ENCODE data around the gene PDZRN3.

Gene PDZRN3

DNA sequence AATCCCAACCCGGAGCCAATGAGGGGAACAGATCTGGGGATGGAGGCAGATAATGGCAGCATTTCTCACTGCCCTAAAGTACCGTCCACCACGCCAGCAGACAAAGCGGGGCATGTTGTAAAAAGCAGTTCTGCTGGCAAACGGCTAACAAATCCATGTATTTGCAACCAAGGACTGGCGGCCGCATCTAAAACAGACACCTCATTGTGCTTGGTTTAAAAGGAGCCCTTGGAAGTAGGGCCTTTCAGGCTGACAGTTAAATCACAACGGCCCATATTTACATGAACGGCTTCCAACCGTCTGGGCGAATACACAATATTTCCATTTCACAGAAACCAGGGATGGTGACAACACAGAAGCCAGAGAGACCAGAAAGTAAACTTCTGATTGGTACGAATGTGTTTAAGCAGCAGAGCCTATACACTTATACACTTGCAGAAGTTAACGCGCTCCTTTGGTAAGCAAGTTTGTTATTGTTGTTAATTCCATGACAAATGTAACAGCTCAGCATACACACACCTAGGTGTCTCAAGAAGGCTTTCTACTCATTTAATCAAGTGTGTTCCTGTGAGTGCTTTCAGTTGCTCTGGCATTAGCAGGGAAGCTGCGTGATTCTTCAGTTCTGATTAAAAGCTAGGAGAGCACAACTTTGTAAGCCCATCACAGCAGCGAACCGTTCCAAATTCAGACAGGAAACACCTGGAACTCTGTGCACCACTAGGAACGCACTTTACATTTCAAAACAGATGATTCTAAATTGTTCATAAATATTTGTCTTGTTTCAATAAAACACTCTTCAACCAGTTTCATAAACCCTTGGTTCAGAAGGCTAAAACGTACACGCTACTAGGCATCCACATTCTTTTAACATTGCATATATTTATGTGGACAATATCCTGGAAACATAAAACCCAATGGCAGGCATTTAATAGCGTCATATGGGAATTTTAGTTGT, 112.9 kb downstream of the PDZRN3 start:
- DNase-seq, result no peak

DNA sequence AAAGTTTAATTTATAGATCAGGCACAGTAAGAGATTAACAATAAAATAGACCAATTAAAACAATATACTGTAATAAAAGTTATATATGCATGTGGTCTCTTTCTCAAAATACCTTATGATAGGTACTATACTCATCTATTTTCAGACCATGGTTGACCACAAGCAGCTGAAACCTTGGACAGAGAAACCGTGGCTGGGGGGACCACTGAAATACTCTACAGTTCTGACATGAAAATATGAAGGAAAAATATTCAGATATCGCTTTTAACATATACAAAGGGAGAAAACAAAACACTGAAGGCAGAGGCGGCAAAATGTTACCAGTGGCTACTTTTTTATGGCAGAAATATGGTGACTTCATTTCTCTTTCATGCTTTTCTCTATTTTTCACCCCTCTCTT, 114.0 kb downstream of the PDZRN3 start:
- no peak for DNase-seq

DNA sequence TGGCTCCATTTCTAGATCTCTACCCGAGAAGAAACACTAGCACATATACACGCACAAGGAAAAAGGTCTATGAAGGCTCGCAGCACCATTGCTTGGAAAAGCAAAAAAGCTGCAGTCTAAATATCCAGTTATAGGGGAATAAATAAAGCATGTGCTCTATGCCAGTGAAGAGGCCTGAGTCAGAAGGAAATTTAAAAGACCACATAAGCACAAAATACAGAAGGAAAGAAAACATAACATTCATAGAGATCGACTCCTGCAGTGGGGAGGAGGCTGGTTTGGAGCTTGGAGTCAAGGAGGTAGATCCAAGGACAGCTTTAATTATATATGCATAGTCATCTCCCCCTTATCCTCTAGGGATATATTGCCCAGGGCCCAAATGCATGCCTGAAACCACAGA, 114.4 kb downstream of the PDZRN3 start:
- no peak for DNase-seq

DNA sequence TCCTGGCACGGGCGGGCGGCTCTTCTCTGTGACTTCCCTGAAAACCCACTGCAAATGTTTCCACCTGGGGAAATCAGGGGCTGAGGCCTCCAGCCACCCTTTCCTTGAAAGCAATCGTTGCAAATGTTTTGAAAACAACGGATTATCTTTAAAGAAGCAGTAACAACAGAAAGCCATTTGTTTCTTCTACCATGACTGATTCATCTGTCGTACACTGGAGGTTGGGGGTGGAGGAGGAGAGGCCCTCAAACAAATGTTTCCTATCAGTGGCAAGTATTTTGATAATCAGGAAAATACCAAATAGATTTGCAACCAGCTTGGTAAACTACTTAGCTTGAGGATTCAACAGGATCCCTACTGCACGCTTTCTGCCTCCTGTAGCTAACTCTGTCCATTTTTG, 114.9 kb downstream of the PDZRN3 start:
- DNase-seq, result no peak

DNA sequence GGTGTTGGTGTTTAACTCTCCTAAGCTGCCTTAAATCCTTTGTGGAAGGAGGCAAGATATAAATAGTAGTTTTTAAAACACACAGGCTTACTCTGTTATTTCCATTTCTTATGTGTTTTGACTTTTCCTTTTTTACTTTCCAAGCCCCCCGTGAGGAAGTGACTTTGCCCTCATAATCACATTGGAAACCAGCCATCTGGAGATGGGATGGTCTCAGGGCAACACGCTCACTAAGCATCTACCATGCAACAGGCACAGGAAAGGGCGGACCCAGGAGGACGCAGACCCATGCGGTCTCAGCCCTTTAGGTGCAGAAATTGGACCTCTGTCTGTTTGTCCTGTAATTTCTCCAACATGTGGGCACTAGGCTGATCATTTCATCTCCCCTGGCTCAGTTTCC, 115.7 kb downstream of the PDZRN3 start:
- no peak for DNase-seq

DNA sequence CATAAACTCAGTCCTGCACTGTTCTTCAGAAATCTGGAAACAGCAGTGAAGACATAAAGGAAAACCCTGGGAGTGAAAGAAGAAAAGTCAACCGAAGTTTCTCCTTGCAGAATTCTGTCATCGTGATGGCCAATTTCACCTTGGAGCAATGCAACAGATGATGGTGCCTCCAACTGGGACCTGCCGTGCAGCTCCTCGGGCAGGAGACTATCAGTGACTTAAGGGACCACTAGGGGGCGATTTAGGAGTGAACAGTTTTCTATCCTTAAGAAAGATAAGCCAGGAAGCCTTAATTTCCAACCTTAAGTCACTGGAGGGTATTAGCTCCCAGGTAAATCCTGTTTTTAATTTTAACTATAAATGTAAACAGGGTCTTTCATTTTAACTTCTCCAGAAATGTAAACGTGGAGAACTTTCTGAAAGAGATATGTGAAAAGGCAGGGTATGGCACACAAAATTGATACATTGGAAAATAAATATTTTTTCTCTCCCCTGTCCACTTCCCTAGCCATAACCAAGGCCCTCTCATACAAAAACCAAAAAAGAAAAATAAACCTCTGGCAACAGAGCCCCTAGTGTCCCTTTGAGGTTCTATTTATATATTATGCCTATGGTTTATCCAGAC, 116.3 kb downstream of the PDZRN3 start:
- DNase-seq, result peak; percentile 20

DNA sequence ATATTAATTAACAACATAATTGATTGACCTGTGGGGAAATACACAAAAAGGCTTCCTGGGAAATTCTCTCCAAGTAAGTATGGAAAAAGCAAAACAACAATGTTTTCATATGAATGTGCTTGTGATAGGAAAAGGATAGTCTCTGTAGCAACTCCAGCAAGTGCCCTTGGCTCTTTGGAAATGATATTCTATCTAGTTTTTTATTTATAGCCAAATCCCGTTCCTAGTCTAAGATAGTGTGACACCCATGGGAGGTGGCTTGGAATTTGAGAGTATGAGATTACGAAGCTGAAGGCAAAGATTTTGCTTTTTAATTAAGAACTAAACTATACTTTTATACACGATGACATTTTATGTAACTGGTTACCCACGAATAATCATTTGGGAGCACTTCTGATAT, 119.9 kb downstream of the PDZRN3 start:
- DNase-seq, result no peak

DNA sequence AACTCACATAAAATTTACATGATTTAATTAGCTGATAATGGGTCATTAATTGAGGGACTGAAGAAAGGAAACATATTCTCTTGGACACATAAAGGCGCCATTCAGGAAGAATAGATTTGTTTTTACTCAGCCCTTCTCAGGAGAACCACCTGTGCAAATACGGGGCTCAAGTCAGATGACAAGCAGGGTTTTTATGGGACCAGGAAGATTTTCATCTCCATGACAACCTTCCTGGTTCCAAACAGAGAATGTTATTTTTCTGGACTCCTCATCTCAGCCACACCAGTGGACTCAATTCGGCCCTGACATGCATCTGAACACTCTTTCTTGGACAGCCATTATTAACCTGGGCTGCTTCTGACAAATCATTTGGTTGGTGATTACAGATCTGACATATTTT, 120.5 kb downstream of the PDZRN3 start:
- DNase-seq, result no peak

DNA sequence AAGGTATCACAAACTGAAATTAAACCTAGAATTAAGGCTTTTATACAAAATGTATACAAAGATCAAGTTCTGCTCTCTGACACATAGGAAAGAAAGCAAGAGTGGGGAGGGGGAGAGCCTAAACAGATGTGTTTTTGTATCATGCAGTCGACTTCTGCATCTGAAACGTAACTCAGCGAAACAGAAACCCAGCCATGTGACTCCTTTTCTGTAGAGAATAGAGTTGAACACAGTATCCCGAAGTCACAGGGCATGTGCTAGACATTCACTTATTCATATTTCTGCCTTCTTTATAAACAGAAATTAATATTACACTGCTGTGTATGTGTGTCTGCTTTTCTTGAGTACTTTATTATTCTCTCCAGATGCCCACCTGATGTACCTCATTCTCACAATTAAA, 121.0 kb downstream of the PDZRN3 start:
- no peak for DNase-seq

DNA sequence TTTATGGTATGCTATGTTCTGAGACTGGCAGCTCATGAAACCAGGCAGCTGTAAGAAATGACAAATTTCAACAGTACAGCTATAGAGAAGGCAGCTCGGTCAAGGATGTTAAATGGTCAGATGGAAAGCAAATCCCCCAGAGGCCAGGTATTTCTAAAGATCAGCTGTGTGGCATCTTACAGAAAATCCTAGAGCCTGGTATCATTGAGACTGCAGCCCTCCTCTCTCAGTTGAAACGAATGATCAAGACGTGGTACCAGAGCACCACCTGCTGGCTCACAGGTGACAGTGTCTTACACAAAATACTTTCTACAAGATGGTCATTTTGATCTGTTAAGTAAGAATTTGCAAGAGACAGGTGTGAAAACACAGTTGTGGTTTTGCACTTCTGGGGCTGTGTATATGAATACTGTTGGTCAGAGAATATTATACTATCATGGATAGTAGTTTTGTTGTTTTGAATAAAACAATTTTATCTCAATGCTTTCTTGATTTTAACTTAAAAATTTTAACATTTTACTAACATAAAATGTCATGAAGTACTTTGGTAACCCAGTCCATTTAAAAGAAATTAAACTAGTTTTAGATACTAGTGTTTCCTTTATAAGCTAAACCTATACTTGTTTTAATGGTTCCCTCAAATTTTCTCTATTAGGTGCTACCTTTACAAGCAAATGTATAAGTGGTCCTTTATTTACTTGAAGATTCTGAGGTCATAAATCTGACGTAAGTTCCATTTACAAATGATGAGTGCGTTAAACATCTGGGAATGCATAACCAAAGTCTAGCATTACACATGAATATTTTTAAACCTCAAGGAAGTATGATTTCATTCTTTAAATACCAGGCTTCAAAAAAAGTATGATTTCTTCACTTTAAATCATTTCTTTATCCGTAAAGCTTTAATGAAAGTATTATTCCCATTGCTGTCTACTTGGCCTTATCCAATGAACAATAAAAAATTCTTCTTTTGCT, 121.8 kb downstream of the PDZRN3 start:
- DNase-seq, result peak; percentile 43

DNA sequence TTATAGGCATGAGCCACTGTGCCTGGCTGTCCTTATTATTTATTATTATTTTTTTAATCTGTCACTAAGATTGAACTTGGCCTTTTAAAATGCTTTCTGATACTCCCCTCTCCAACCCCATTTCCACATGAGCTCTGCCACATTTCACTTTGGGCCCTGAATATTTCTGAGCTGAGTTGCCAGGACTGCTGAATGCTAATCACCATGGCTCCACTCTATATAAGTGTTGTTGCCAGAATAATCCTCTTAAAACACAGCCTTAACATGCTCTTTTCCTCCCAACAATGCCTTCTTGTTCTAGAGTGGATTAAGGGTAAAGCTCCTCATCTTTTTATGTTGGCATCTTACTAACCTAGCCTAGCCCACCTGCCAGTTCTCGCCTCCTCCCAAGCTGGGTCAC, 124.4 kb downstream of the PDZRN3 start:
- DNase-seq, result no peak

DNA sequence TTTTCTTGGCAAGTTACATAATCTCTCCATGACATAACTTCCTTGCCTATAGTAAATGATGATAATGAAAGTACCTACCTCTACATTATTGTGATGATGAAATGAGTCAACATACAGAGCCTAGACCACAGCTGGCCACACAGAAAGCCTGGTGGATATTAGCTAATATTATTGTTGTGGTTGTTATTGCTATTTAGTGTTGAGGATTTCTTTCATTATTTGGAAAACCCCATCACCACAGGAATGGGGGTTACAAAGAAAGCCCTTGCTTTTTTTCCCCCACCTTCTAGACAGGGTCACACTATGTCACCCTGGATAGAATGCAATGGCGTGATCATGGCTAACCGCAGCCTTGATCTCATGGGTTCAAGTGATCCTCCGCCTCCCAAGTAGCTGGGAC, 125.0 kb downstream of the PDZRN3 start:
- no peak for DNase-seq

DNA sequence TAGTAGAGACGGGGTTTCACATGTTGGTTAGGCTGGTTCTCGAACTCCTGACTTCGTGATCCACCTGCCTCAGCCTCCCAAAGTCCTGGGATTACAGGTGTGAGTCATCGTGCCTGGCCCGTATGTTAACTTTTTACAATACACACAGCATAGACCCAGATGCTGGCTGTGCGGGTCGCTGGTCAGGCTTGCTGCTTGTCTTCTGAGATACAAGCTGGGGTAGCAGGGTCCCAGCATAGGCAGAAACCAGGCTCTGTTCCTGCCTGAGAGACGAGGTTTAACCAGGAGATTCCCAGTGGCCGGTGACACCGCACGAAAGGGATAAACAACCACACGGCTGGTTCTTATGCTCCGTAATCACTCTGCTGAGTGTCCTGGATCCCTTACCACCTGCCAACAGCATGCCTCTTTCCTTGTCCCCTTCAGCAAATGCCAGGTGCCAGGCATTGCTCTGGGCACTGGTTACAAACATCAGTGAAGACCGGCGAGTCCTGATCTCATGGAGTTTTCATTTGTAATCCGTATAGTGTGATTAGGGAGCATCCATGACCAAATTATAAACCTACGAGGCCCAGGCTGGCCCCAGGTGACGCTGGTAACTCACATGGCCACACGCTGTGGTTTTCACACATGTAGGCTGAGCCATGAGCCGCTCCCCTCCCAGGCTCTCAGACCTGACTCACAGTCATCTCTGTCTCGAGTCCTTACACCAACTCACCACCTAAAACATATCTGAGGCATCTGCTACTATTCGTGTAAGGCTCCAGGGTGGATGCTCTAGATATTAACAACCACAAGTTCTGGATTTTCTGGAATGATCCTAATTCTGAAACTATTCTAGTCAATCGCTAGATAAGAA, 125.7 kb downstream of the PDZRN3 start:
- no peak for DNase-seq

DNA sequence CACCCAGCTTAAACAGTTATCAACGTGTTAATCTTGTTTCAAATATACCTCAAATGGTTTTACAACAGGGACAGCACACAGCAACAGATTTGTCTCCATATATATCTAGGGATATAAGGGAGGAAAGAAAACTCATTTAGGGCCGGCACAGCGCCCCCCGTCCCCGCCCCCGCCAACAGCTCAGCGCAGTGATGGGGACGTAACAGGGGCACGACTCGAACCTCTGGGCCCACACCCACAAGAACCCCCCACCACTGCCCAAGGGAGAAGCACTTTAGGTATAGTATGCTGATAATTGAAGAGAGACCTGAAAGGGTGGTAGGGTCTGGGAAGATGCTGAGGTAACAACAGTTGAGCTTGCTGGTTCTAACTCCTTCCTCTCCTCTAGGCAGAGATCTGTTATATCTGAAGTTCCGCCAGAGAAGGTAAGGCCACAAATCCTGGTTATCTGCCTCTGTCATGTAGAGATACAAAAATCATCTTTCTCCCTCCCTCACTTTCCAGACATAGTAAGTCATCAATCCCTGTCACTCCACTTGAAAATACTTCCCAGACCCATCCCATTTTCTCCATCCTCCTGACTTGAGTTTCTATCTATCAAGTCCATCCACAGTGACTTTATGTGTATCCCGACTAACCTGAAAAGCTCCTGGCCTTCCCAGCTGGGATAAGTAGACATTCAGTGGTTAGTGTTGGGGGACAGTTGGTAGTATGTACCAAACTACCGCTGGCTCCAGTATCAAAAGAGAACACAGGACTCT, 126.9 kb downstream of the PDZRN3 start:
- DNase-seq, result no peak

DNA sequence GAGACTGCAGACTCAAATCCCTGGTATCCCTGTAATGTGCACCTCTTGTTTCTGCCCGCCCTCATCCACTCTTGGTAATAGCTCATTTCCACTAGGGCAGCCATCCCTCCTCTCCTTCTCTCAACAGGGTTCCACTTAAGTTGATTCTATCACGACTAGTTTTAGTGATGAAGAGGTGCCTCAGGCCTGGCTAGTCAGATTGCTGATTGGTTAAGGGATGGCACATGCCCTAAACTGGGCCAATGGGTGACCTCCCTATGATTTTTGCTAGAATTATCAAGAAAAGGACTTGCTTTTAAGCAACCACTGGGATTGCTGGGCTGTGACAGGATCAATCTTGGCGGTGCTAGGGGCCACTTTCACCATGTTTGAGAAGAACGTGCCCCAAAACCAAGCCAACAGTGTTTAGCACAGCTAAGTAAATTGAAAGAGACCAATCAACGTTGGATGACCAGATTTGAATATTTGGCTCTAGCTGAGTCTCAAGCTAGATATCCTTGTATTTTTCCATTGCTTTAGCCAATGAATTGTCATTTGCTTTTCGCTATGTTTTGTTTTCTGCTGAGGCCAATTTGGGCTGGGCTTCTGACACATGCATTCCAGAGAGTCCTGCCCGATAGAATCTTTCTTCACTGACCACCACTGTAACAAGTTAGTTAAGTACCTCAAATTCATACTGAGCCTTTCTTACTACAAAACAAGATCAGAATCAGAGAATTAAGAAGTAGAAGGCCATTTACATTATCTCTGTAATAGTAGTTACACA, 131.0 kb downstream of the PDZRN3 start:
- DNase-seq, result no peak

DNA sequence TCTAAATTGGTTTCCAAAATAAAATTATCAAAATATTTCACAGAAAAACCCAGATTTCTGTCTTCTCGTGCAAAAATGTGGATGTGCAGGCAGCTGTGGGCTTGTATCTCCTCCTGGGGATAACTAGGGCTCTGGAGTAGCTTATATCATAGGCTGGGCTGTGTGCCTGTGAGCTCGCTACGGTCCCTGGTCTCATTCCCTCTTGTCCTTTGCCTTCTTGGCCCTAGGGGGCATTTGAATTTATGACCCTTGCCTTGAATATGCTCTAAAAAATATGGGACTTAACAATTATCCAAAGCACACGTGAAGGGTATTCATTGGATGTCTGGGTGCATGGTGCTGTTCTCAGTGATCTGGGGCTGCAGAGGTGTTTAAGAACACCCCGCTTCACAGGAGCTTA, 132.6 kb downstream of the PDZRN3 start:
- DNase-seq, result no peak

DNA sequence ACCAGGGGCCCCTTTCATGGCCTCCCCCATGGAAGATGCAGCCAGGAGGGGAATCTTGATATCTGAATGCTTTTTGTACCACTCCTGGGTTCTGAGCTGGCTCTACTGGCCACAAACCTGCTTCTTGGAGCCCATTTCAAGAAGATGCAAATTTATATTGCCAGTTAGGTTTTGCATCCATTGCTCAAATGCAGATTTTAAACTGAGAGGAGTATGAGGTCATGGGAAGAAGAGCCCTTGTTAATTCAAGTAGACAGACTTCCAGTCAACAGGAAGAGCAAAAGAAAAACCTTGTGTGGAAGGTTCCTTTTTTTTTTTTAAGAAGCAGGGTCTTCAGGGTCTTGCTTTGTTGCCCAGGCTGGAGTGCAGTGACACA, 133.5 kb downstream of the PDZRN3 start:
- DNase-seq, result no peak

DNA sequence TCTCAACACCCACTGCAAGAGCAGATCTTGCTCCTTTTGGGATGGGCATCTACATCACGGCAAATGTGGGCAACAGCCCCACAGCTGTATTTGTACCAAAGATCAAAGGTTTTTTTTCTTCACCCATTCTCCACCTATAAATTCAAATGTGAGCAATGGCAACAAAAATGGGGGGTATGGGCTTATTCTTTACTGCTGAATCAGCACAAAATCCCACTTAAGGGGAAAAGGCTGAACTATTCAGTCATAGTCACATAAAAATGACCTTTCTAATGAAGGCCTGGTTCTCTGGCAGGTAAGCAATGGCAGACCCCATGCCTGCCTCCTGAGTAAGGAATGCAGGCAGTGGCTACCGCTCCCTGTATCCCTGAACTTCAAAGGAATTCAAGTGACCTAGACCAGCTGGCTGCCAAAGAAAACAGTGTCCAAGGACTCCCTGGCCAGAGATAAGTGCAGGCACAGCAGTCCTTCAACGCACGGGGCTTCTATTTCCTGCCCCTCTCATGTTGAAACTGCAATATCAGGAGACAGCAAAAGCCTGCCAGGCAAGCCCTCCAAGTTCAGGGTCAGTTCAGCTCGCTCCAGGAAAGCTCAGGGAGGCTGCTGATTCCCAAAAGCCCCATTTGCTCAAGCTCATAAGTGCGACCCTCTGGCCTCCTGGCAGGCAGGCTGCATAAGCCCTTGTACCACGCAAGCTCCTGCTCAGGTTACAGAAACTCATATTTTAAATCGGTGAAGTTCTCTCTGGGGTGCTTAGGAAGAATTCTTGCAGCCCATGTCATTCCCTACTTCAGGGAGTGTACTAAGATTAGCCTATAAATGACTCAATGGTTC, 134.1 kb downstream of the PDZRN3 start:
- DNase-seq, result no peak

DNA sequence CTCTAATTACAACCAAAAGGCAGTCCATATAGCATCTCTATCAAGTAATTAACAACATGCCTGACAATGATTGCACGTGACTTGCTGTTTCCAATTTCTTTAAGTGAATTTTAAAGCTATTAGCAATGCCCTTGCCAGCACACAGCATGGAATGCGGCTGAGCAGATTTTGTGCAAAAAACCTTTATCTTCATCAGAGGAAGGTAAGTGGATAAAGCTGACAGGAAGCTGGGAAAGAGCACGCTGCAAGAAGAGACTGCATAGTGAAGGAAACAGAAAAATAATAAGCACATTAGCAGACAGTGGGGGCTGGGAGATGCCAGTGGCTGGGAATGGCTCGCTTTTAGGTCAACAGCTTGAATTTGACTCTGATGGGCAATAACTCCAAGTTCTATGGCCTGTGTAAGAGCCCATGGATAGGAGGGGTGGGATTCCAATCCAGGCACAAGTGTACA, 138.8 kb downstream of the PDZRN3 start:
- DNase-seq, result no peak

All from CD4-positive, alpha-beta T cell treated with Interleukin-21 for 1 hour (primary cell).